Lung microvascular endothelial cell (primary cell): ENCODE measurements around the gene EFCAB11. TPM values are rescaled to one million over a fixed set of nuclear protein-coding genes. Genes with fewer than 3 reads are reported as not detected.

Source experiments
- DNase-seq, 2 donors: peaks; one replicate each; pipeline versions ENCODE4 v3.0.0 to v3.0.0-alpha.2; 2010; ENCODE audit warnings: low read depth in 2 of 2
- total RNA-seq: library from RNA; depleted of rRNA; stranded (reverse); fragments of >200 nt; gene quantifications from 2 replicates; pipeline ENCODE4 v1.2.1, GENCODE V29; 2014

The EFCAB11 gene
- total RNA-seq, 1 donor from 2014 or later, result 1.8 TPM

DNA sequence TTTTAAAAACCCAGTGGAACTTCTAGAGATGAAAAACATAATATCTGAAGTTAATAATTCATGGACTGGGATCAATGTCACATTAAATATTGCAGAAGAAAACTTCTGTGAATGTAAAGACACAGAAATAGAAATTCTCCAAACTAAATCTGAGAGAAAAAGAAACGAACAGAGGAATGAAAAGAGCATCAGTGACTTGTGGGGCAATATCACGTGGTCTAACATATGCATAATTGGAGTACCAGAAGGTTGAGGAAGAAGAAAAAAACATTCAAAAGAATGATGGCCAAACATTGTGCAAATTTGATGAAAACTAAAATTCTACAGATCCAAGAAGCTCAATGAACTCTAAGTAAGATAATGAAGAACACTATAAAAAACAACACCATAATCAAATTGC is 130.8 kb downstream of the EFCAB11 start:
- DNase-seq, result no peak

- no peak for DNase-seq
Observed at GRCh38 chr14:89814126-89814525, 140.4 kb downstream of the EFCAB11 start.

DNA sequence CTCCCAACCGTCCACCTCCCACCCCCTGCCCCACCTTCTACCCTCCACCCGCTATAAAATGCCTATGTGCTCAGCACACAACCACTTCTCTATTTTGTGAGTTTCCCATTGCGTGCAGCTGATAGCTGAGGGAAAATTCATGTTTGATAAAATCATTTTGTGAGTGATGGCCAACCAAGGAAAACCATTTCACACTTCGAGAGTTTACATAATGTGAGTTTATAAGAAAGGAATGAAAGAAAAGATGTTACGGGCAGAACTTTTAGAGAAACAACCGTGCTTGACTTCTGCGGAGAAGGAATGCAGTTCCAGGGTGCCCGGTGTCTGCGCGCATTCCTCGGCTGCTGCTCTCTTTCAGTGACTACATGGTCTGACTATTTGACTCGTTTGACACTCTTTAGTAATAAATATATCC is 140.9 kb downstream of the EFCAB11 start:
- DNase-seq, result no peak

GRCh38 chr14:89811954-89812575 is 142.5 kb downstream of the EFCAB11 start:
- no peak for DNase-seq

DNA sequence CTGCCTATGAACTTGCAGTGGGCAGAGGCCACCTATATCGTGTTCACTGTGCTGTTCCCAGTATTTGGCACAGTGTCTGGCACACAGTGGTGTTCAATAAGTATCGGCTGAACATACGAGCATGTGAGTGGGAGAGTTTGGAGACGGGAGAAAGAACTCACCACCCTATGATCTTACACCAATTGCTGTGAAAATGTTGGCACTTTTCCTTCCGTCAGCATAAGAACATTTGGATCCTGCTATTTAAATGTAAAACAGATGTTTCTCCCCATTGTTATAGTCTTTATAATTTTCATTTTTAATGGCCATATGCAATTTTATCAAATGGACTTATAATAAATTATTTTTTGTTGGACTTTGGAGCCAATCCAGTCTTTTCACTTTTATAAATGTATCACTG is 144.4 kb downstream of the EFCAB11 start:
- DNase-seq, result no peak

DNA sequence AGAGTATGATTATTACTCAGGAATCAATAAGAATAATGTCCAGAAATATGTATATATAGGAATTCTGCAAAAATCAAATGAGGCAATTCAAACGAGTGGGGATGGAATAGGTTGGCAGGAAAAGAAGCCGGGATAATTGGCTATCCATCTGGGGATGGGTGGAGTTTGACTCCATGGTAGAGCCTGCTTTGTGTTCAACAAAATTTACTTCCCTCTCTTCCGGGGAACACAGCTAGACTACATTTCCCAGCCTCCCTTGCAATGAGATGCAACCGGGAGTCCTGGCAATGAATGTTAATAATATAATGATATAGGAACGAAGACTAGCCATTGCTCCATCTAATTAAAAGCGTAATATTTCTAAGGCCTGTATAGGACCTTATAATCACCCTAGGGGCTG is 146.6 kb downstream of the EFCAB11 start:
- DNase-seq, result no peak

GRCh38 chr14:89807151-89807550 is 147.4 kb downstream of the EFCAB11 start:
- DNase-seq, result no peak

- DNase-seq, result peak in 1 of 2 donors; percentile 42
Observed at GRCh38 chr14:89806451-89806850, 148.1 kb downstream of the EFCAB11 start.

- DNase-seq, result peak in 1 of 2 donors; percentile 19
Observed at GRCh38 chr14:89805501-89805900, 149.0 kb downstream of the EFCAB11 start.

- no peak for DNase-seq
Observed at GRCh38 chr14:89803542-89803941, 151.0 kb downstream of the EFCAB11 start.

DNA sequence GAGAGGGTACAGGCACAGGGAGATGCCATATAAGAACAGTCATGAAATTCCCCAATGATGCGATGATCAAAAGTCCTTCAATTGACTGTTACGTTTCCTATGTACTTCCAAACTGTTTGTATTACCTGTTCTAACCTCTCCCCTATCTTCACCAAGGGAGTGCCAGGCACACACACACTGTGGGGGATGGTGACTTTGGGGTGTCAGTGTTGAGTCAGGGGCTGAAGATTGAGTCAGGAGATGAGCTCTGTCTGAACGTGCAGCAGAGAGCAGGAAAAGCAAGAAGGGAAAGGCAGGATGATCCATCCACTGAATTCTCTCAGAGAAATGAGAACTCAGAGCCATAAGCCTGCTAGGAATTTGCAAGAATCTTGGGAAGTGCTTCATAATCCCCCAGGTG is 153.4 kb downstream of the EFCAB11 start:
- DNase-seq, result no peak

GRCh38 chr14:89798212-89798773 is 156.2 kb downstream of the EFCAB11 start:
- no peak for DNase-seq

GRCh38 chr14:89797148-89797547 is 157.4 kb downstream of the EFCAB11 start:
- no peak for DNase-seq

GRCh38 chr14:89794096-89794495 is 160.4 kb downstream of the EFCAB11 start:
- DNase-seq, result no peak

DNA sequence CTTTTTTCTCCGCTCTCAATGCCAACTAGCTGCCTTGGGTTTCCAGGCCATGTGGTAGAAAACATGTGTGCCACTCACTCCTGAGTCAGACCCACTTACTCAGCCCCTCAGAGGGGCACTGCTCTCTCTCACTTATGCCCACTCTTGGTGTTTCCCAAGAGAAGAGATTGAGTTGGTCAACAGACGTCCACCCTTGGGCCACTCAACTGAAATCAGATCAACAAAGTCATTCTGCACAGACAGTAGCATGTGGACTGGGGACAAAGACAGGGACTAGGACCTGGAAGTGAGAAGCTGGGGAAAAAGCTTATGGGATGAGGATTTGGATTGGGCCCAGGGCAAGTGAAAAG is 161.2 kb downstream of the EFCAB11 start:
- DNase-seq, result no peak

GRCh38 chr14:89792489-89793366 is 161.8 kb downstream of the EFCAB11 start:
- no peak for DNase-seq

DNA sequence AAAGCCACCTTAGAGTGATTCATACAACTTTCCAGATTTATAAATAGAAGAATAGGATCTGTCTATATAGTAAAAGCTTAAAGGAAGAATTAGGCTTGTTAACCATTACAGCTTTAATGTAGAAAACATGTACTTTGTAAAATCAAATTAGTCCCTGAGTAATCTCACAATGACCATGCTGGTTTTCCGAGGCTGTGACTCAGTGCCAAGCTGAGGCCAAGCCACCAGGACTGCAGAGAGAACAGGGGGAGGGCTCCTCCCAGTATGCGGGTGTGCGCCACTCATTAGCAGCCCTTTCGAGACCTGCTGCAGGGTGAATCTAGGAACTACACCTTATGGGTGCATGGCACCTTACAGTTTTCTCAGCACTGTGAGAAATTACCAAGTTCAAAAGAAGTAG is 167.0 kb downstream of the EFCAB11 start:
- no peak for DNase-seq

GRCh38 chr14:89781046-89781445 is 173.5 kb downstream of the EFCAB11 start:
- DNase-seq, result no peak

- no peak for DNase-seq
Observed at GRCh38 chr14:89779707-89780106, 174.8 kb downstream of the EFCAB11 start.

GRCh38 chr14:89775946-89776345 is 178.6 kb downstream of the EFCAB11 start:
- no peak for DNase-seq

DNA sequence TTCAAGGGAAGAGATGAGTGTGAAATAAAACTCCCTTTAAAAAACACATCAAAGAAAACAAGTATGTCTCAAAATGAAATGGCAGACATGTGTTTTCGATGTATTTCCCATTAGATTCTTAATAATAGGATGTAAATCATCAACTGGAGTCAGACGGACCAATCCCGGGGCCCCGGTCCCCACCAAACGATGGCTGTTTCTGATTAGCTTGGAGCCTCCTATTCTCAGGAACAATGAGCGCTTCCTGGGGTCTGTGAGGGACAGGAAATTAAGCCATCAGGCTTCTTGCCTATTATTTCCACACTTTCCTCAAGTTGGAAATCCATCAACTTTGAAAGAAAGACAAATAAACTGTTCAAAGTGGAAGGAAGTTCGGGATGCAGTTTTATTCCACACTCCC is 179.4 kb downstream of the EFCAB11 start:
- DNase-seq, result peak in 1 of 2 donors; percentile 70

- peak; percentile 60 to 67 for DNase-seq
Observed at GRCh38 chr14:89773644-89774316, 180.8 kb downstream of the EFCAB11 start.
